SK-N-SH (cell line): ENCODE data around the gene TNS4. TPM values are rescaled to one million over a fixed set of nuclear protein-coding genes. Genes with fewer than 3 reads are reported as not detected.

ENCODE experiments used
- CTCF ChIA-PET: fragments of 300-600, 350-600 bp; formaldehyde crosslinking; extraction: SDS; loops from one replicate; lab custom pipeline; 2021; lab: Yijun Ruan, JAX
- POLR2A ChIA-PET: fragments of 350-600 bp; sonication (Branson Sonifier 250); formaldehyde crosslinking; extraction: SDS; loops from one replicate; lab custom pipeline; 2020; ENCODE audit warnings: antibody characterized with exemption, inconsistent platforms; lab: Yijun Ruan, JAX
- DNase-seq: peaks from one replicate; pipeline ENCODE4 v3.0.0; 2012
- H2AFZ ChIP-seq: fragments of 200-600 bp; sonication (generic); 2 replicates; pipeline ENCODE4 v1.8.1; 2016; ENCODE audit warnings: antibody characterized with exemption, mild to moderate bottlenecking, low read depth
- H3F3A ChIP-seq: fragments of 200-600 bp; sonication (generic); replicated peaks from 2 replicates; pipeline ENCODE3; 2016; ENCODE audit warnings: antibody characterized with exemption, mild to moderate bottlenecking; ENCODE audit not compliant: insufficient read depth
- H3K27ac ChIP-seq, 2 experiments: fragments of 200-500 bp in 1 of 2; fragments of 200-600 bp in 1 of 2; sonication (Bioruptor generic) in 1 of 2; sonication (generic), shearing (Covaris generic) in 1 of 2; 2 replicates each; pipeline versions ENCODE4 v1.5.1 to v1.6.1; 2014 to 2016; ENCODE audit warnings: low read depth in 2 of 2, inconsistent platforms in 1 of 2, low read length in 1 of 2, mild to moderate bottlenecking in 1 of 2, mixed read lengths in 1 of 2
- H3K27me3 ChIP-seq: fragments of 200-600 bp; sonication (generic), shearing (Covaris generic); 2 replicates; pipeline ENCODE4 v1.6.1; 2016; ENCODE audit warnings: mixed run types; ENCODE audit not compliant: insufficient read depth
- H3K36me3 ChIP-seq, 2 experiments: fragments of 200-500 bp in 1 of 2; fragments of 200-600 bp in 1 of 2; sonication (Bioruptor generic) in 1 of 2; sonication (generic) in 1 of 2; replicated peaks in 1 of 2; 2 replicates each; pipeline versions ENCODE3 to v1.5.1; 2014 to 2016; ENCODE audit warnings: low read length in 1 of 2, mild to moderate bottlenecking in 1 of 2; ENCODE audit not compliant: insufficient read depth in 2 of 2, control insufficient read depth in 1 of 2
- H3K4me1 ChIP-seq, 2 experiments: fragments of 200-500 bp in 1 of 2; fragments of 200-600 bp in 1 of 2; sonication (Bioruptor generic) in 1 of 2; sonication (generic), shearing (Covaris generic) in 1 of 2; 2 replicates each; pipeline versions ENCODE4 v1.5.1 to v1.6.1; 2014 to 2016; ENCODE audit warnings: low read depth in 1 of 2, low read length in 1 of 2, mixed run types in 1 of 2; ENCODE audit not compliant: insufficient read depth in 2 of 2, control insufficient read depth in 1 of 2
- H3K4me2 ChIP-seq: fragments of 200-600 bp; sonication (generic), shearing (Covaris generic); 2 replicates; pipeline ENCODE4 v1.6.1; 2017; ENCODE audit warnings: mixed run types
- H3K4me3 ChIP-seq, 2 experiments: fragments of 200-500 bp in 1 of 2; fragments of 200-600 bp in 1 of 2; sonication (Bioruptor generic) in 1 of 2; sonication (generic), shearing (Covaris generic) in 1 of 2; 2 replicates each; pipeline versions ENCODE4 v1.5.1 to v1.8.1; 2014 to 2016; ENCODE audit warnings: low read depth in 2 of 2, inconsistent platforms in 1 of 2, low read length in 1 of 2, mild to moderate bottlenecking in 1 of 2, mixed read lengths in 1 of 2, moderate library complexity in 1 of 2
- H3K79me2 ChIP-seq: fragments of 200-600 bp; sonication (generic); 2 replicates; pipeline ENCODE4 v1.8.1; 2017; ENCODE audit warnings: mild to moderate bottlenecking; ENCODE audit not compliant: insufficient read depth
- H3K9ac ChIP-seq: fragments of 200-600 bp; sonication (generic); 2 replicates; pipeline ENCODE4 v1.6.1; 2017; ENCODE audit warnings: mixed run types
- H3K9me2 ChIP-seq: fragments of 200-600 bp; sonication (generic); 2 replicates; pipeline ENCODE4 v1.6.1; 2017; ENCODE audit warnings: mixed run types
- H3K9me3 ChIP-seq: fragments of 200-600 bp; sonication (generic); 2 replicates; pipeline ENCODE4 v1.6.1; 2017; ENCODE audit warnings: mixed run types, mild to moderate bottlenecking, moderate library complexity
- H4K20me1 ChIP-seq: fragments of 200-600 bp; sonication (generic); 2 replicates; pipeline ENCODE4 v1.6.1; 2017; ENCODE audit warnings: mild to moderate bottlenecking, mixed run types; ENCODE audit not compliant: insufficient read depth
- EP300 ChIP-seq, 2 experiments: IDR thresholded peaks; 2 replicates each; pipeline versions ENCODE4 v1.4.0 to v1.6.1; 2012; ENCODE audit warnings: borderline replicate concordance in 1 of 2, low read depth in 1 of 2, low read length in 1 of 2
- EZH2phosphoT487 ChIP-seq: fragments of 200-600 bp; sonication (generic); IDR thresholded peaks from 2 replicates; pipeline ENCODE4 v1.6.1; 2017; ENCODE audit warnings: low read depth, mixed run types, mild to moderate bottlenecking, antibody characterized with exemption, moderate library complexity, borderline replicate concordance
- FOXJ3 ChIP-seq: sonication (generic); formaldehyde crosslinking; IDR thresholded peaks from 2 replicates; pipeline ENCODE4 v1.5.1; 2020; ENCODE audit warnings: mild to moderate bottlenecking, missing genetic modification reagents
- IRF3 ChIP-seq: fragments of 150-350 bp; IDR thresholded peaks from 2 replicates; pipeline ENCODE4 v1.6.1; 2016; ENCODE audit warnings: mild to moderate bottlenecking, low read depth, low read length
- MEF2A ChIP-seq: IDR thresholded peaks from 2 replicates; pipeline ENCODE4 v1.4.0; 2012; ENCODE audit warnings: low read depth, borderline replicate concordance
- NFIC ChIP-seq: IDR thresholded peaks from 2 replicates; pipeline ENCODE4 v1.4.0; 2012; ENCODE audit warnings: borderline replicate concordance
- RFX5 ChIP-seq: IDR thresholded peaks from 2 replicates; pipeline ENCODE4 v1.6.1; 2012; ENCODE audit warnings: mild to moderate bottlenecking, improper control_type of control experiment, low read length
- RXRA ChIP-seq: IDR thresholded peaks from 2 replicates; pipeline ENCODE4 v1.4.0; 2012; ENCODE audit warnings: low read depth, mild to moderate bottlenecking, borderline replicate concordance
- SIN3A ChIP-seq: IDR thresholded peaks from 2 replicates; pipeline ENCODE4 v1.6.1; 2012; ENCODE audit warnings: low read depth, mild to moderate bottlenecking, low read length, moderate library complexity, borderline replicate concordance
- TCF12 ChIP-seq: IDR thresholded peaks from 2 replicates; pipeline ENCODE4 v1.4.0; 2012
- TEAD4 ChIP-seq: IDR thresholded peaks from 2 replicates; pipeline ENCODE4 v1.4.0; 2012; ENCODE audit warnings: mild to moderate bottlenecking, borderline replicate concordance; ENCODE audit not compliant: insufficient read depth
- USF1 ChIP-seq: IDR thresholded peaks from 2 replicates; pipeline ENCODE4 v1.4.0; 2012; ENCODE audit warnings: low read depth, borderline replicate concordance
- YY1 ChIP-seq: IDR thresholded peaks from 2 replicates; pipeline ENCODE4 v1.4.0; 2012; ENCODE audit warnings: low read depth, mild to moderate bottlenecking
- WGBS: methylation state at CpG from one replicate; pipeline ENCODE4 v1.1.6; 2017; ENCODE audit warnings: low lambda C conversion rate; 5-methylcytosine and 5-hydroxymethylcytosine counted together
- polyA plus RNA-seq, 3 experiments: library from polyadenylated mRNA; depleted of rRNA; stranded (reverse); fragments of >200 nt; gene quantifications; 2 replicates each; pipeline ENCODE4 v1.2.3, GENCODE V29; 2012
- TF ChIP-seq, protein P1 (sequence below): IDR thresholded peaks from 2 replicates; pipeline ENCODE4 v1.4.0; 2012; ENCODE audit warnings: low read depth, borderline replicate concordance
- TF ChIP-seq, protein P2 (sequence below): fragments of 150-350 bp; IDR thresholded peaks from 2 replicates; pipeline ENCODE4 v1.6.1; 2017; ENCODE audit warnings: antibody characterized with exemption, low read length, low read depth, borderline replicate concordance
- TF ChIP-seq, protein P3 (sequence below): IDR thresholded peaks from 2 replicates; pipeline ENCODE4 v1.6.1; 2012; ENCODE audit warnings: mild to moderate bottlenecking, low read depth, low read length, moderate library complexity

TNS4 gene
- polyA plus RNA-seq, 1 of the 3 experiments (the other 2 are of a cell fraction) = not detected

GRCh38 chr17:40528692-40529417, 27.4 kb upstream of the TNS4 start:
- Histone ChIP-seq H3K27ac (no peak overlapping the region), H3K36me3 (no peaks in the 10 kb centered on the region), H3K4me3 (no peak overlapping the region), H3K9ac (no peak overlapping the region), H3K79me2 (no peaks in the 10 kb centered on the region), H3K27me3 (no peaks in the 10 kb centered on the region), H2AFZ (no peak overlapping the region), H3K4me1 (peaks cover 0 to 3% of the 10 kb centered on the region in 2 experiments; a peak in 1 of 4 replicates), H3K9me3 (0 out of 2 replicates have a peak, but pooled peaks cover 6% of the 10 kb centered on the region), H3F3A (peaks cover 11% of the 10 kb centered on the region), H3K9me2 (no peaks in the 10 kb centered on the region), H4K20me1 (no peaks in the 10 kb centered on the region), H3K4me2 (no peak overlapping the region)
- POLR2A ChIA-PET = no interaction called here
- TF ChIP-seq TEAD4 (no peak), MEF2A (no peak), YY1 (no peak), USF1 (no peak), FOXJ3 (no peak), RXRA (no peak), TCF12 (no peak)
- TF ChIP-seq, protein P1, sequence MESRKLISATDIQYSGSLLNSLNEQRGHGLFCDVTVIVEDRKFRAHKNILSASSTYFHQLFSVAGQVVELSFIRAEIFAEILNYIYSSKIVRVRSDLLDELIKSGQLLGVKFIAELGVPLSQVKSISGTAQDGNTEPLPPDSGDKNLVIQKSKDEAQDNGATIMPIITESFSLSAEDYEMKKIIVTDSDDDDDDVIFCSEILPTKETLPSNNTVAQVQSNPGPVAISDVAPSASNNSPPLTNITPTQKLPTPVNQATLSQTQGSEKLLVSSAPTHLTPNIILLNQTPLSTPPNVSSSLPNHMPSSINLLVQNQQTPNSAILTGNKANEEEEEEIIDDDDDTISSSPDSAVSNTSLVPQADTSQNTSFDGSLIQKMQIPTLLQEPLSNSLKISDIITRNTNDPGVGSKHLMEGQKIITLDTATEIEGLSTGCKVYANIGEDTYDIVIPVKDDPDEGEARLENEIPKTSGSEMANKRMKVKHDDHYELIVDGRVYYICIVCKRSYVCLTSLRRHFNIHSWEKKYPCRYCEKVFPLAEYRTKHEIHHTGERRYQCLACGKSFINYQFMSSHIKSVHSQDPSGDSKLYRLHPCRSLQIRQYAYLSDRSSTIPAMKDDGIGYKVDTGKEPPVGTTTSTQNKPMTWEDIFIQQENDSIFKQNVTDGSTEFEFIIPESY = no peak
- TF ChIP-seq, protein P2, sequence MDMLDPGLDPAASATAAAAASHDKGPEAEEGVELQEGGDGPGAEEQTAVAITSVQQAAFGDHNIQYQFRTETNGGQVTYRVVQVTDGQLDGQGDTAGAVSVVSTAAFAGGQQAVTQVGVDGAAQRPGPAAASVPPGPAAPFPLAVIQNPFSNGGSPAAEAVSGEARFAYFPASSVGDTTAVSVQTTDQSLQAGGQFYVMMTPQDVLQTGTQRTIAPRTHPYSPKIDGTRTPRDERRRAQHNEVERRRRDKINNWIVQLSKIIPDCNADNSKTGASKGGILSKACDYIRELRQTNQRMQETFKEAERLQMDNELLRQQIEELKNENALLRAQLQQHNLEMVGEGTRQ = no peak
- no peak for DNase-seq
- WGBS = 93% methylated on average over 10 of the region's 10 CpGs
- CTCF ChIA-PET = interaction anchor here (1.8 to 14.5 kb wide), 3 partner anchors 32 to 84 kb away, joined by 5 to 332 read pairs (median 116); partner anchors contain the start of gene IGFBP4

DNA sequence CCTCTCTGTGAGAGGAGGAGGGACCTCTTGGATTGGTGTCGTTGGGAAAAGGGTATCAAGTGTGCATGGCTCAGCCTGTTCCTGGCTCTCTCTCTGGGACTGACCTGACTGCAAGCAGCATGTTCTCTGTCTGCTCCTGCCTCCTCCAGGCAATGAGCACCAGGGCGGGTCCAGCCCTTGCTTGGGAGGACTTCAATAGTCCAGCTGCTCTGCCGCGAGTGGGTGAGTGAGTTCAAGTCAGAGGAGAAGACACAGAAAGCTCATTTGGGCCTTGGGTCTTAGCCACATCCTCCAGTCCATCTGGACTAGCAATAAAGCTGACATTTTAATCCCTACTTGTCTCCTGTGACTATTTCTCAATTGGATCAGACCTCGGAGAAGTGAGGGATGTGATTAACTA, 25.2 kb upstream of the TNS4 start:
- Histone ChIP-seq H3F3A (peaks cover 11% of the 10 kb centered on the region), H3K79me2 (no peaks in the 10 kb centered on the region), H3K9me2 (no peaks in the 10 kb centered on the region), H3K4me2 (no peak overlapping the region), H3K9me3 (0 out of 2 replicates have a peak, but pooled peaks cover 6% of the 10 kb centered on the region), H3K36me3 (no peaks in the 10 kb centered on the region), H3K4me1 (no peaks in the 10 kb centered on the region; a peak in 1 of 4 replicates), H3K27me3 (no peaks in the 10 kb centered on the region), H3K9ac (no peak overlapping the region), H3K27ac (no peak overlapping the region), H3K4me3 (no peak overlapping the region), H4K20me1 (no peaks in the 10 kb centered on the region), H2AFZ (no peak overlapping the region)
- 81% methylated on average over 5 of the region's 5 CpGs for WGBS
- no peak for DNase-seq
- ChIA-PET POLR2A (interaction anchor here (0.9 kb wide), 1 partner anchor 28 kb away, joined by 3 read pairs; no protein-coding TSS in a partner anchor), CTCF (interaction anchor here (3.3 to 14.5 kb wide), 2 partner anchors 51 to 81 kb away, joined by 25 to 332 read pairs; partner anchors contain the start of gene IGFBP4)
- TF ChIP-seq NFIC (no peak), IRF3 (no peak), EZH2phosphoT487 (no peak), SIN3A (no peak), YY1 (no peak), TCF12 (no peak), MEF2A (no peak), EP300 (IDR thresholded peaks at IDR 0.05; ENCODE audit: borderline replicate concordance in 1 of 2, low read depth in 1 of 2, low read length in 1 of 2) (no peak), RFX5 (no peak)
- TF ChIP-seq, protein P3, sequence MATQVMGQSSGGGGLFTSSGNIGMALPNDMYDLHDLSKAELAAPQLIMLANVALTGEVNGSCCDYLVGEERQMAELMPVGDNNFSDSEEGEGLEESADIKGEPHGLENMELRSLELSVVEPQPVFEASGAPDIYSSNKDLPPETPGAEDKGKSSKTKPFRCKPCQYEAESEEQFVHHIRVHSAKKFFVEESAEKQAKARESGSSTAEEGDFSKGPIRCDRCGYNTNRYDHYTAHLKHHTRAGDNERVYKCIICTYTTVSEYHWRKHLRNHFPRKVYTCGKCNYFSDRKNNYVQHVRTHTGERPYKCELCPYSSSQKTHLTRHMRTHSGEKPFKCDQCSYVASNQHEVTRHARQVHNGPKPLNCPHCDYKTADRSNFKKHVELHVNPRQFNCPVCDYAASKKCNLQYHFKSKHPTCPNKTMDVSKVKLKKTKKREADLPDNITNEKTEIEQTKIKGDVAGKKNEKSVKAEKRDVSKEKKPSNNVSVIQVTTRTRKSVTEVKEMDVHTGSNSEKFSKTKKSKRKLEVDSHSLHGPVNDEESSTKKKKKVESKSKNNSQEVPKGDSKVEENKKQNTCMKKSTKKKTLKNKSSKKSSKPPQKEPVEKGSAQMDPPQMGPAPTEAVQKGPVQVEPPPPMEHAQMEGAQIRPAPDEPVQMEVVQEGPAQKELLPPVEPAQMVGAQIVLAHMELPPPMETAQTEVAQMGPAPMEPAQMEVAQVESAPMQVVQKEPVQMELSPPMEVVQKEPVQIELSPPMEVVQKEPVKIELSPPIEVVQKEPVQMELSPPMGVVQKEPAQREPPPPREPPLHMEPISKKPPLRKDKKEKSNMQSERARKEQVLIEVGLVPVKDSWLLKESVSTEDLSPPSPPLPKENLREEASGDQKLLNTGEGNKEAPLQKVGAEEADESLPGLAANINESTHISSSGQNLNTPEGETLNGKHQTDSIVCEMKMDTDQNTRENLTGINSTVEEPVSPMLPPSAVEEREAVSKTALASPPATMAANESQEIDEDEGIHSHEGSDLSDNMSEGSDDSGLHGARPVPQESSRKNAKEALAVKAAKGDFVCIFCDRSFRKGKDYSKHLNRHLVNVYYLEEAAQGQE = no peak
